ENCODE results near the gene SCAPER.

The SCAPER gene

GRCh38 chr15:76366714-76367113 lies 538.4 kb downstream of the SCAPER start:
- DNase-seq (ENCODE audit: extremely low spot score), result no peak
- TF ChIP-seq PKNOX1 (IDR thresholded peaks at IDR 0.05) (0 out of 2 replicates have a peak, but pooled peaks have one; percentile 17), FOXM1 (IDR thresholded peaks at IDR 0.05; ENCODE audit: borderline replicate concordance) (no peak)
- CTCF ChIA-PET, result no interaction called here
- POLR2A ChIA-PET, result interaction anchor here (1.3 to 2.0 kb wide), 2 partner anchors 20 to 30 kb away, joined by 3 to 4 read pairs; partner anchors contain the start of gene ISL2

GRCh38 chr15:76363251-76363650 lies 541.9 kb downstream of the SCAPER start:
- ChIA-PET CTCF (no interaction called here), POLR2A (no interaction called here)
- no peak for TF ChIP-seq PKNOX1 (IDR thresholded peaks at IDR 0.05)
- no peak for TF ChIP-seq LEF1 (IDR thresholded peaks at IDR 0.05; ENCODE audit: borderline replicate concordance)
- no peak for DNase-seq (ENCODE audit: extremely low spot score)

DNA sequence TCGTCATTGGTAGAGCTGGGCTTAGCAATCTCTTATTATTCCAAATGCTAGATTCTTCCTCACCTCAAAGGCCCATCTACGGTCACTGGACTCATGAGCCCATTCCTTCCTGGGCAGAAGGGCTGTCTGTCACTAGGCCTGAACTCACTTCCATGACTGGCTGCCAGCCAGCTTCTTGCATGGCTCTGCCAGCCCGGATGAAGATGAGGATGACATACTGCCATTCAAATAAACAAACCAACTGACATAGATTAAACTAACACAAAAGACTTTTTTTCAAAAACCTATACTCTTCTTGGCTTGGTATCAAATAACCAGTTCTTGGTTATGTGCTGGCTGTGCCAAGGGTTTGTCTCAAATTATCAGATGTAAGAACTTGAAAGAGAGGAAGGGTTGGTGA lies 544.7 kb downstream of the SCAPER start:
- no peak for DNase-seq (ENCODE audit: extremely low spot score)
- CTCF ChIA-PET, result no interaction called here
- TF ChIP-seq PKNOX1 (IDR thresholded peaks at IDR 0.05), result no peak
- no peak for TF ChIP-seq SUZ12 (IDR thresholded peaks at IDR 0.05)
- TF ChIP-seq ARNT (IDR thresholded peaks at IDR 0.05), result no peak
- TF ChIP-seq ZNF384 (IDR thresholded peaks at IDR 0.05), result no peak
- TF ChIP-seq SP1 (IDR thresholded peaks at IDR 0.05), result no peak
- no peak for TF ChIP-seq HDGF (IDR thresholded peaks at IDR 0.05; ENCODE audit: borderline replicate concordance)
- no peak for TF ChIP-seq BHLHE40 (IDR thresholded peaks at IDR 0.05; ENCODE audit: borderline replicate concordance)
- no peak for TF ChIP-seq FOXA1 (IDR thresholded peaks at IDR 0.05)
- no peak for TF ChIP-seq NFRKB (IDR thresholded peaks at IDR 0.05)
- no peak for TF ChIP-seq LEF1 (IDR thresholded peaks at IDR 0.05; ENCODE audit: borderline replicate concordance)
- TF ChIP-seq FOXM1 (IDR thresholded peaks at IDR 0.05; ENCODE audit: borderline replicate concordance), result no peak
- no peak for TF ChIP-seq ELF4 (IDR thresholded peaks at IDR 0.05)
- TF ChIP-seq L3MBTL2 (conservative IDR thresholded peaks at IDR 0.05), result no peak
- TF ChIP-seq CTBP1 (IDR thresholded peaks at IDR 0.05; ENCODE audit: borderline replicate concordance), result no peak
- no peak for TF ChIP-seq FOXK2 (IDR thresholded peaks at IDR 0.05)
- no peak for TF ChIP-seq TARDBP (IDR thresholded peaks at IDR 0.05)
- POLR2A ChIA-PET, result no interaction called here

GRCh38 chr15:76359152-76359551 lies 546.0 kb downstream of the SCAPER start:
- ChIA-PET CTCF (interaction anchor here (0.9 kb wide), 1 partner anchor 12 kb away, joined by 3 read pairs; no protein-coding TSS in a partner anchor), POLR2A (interaction anchor here (1.0 kb wide), 1 partner anchor 23 kb away, joined by 4 read pairs; the partner anchor contains the start of gene ISL2)
- no peak for DNase-seq (ENCODE audit: extremely low spot score)
- TF ChIP-seq BHLHE40 (IDR thresholded peaks at IDR 0.05; ENCODE audit: borderline replicate concordance), result no peak
- TF ChIP-seq CTBP1 (IDR thresholded peaks at IDR 0.05; ENCODE audit: borderline replicate concordance), result no peak
- TF ChIP-seq NFRKB (IDR thresholded peaks at IDR 0.05), result no peak
- no peak for TF ChIP-seq FOXK2 (IDR thresholded peaks at IDR 0.05)

DNA sequence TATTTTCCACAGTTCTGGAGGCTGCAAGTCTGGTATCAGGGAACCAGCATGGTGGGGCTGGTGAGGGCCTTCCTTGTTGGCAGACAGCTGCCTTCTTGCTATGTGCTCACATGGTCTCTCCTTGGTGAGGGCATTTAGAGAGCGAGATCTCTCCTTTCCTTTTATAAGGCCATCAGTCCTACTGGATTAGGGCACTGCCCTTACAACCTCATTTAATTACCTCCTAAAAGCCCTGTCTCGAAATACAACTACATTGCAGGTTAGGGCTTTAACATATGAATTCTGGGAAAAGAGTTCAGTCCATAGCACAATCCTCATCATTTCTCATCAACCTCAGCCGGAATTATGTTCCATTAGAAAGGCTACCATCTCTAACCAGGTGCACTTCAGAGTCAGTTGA lies 546.7 kb downstream of the SCAPER start:
- no peak for TF ChIP-seq NFRKB (IDR thresholded peaks at IDR 0.05)
- TF ChIP-seq ELF4 (IDR thresholded peaks at IDR 0.05), result no peak
- no peak for TF ChIP-seq ZNF384 (IDR thresholded peaks at IDR 0.05)
- no peak for TF ChIP-seq ARNT (IDR thresholded peaks at IDR 0.05)
- TF ChIP-seq SP1 (IDR thresholded peaks at IDR 0.05), result no peak
- TF ChIP-seq FOXK2 (IDR thresholded peaks at IDR 0.05), result no peak
- TF ChIP-seq TARDBP (IDR thresholded peaks at IDR 0.05), result no peak
- TF ChIP-seq LEF1 (IDR thresholded peaks at IDR 0.05; ENCODE audit: borderline replicate concordance), result no peak
- no peak for TF ChIP-seq SUZ12 (IDR thresholded peaks at IDR 0.05)
- TF ChIP-seq FOXA1 (IDR thresholded peaks at IDR 0.05), result no peak
- TF ChIP-seq L3MBTL2 (conservative IDR thresholded peaks at IDR 0.05), result no peak
- TF ChIP-seq FOXM1 (IDR thresholded peaks at IDR 0.05; ENCODE audit: borderline replicate concordance), result no peak
- ChIA-PET CTCF (no interaction called here), POLR2A (no interaction called here)
- DNase-seq (ENCODE audit: extremely low spot score), result no peak

- POLR2A ChIA-PET, result interaction anchor here (1.1 to 2.2 kb wide), 2 partner anchors 9 to 18 kb away, joined by 4 to 7 read pairs; partner anchors contain the start of gene ISL2
- no peak for DNase-seq (ENCODE audit: extremely low spot score)
- CTCF ChIA-PET, result no interaction called here
- TF ChIP-seq FOXM1 (IDR thresholded peaks at IDR 0.05; ENCODE audit: borderline replicate concordance) (no peak), L3MBTL2 (conservative IDR thresholded peaks at IDR 0.05) (no peak), SUZ12 (IDR thresholded peaks at IDR 0.05) (no peak), FOXK2 (IDR thresholded peaks at IDR 0.05) (no peak)
Measured at GRCh38 chr15:76354823-76355440, 550.2 kb downstream of the SCAPER start.

GRCh38 chr15:76353903-76354302 lies 551.2 kb downstream of the SCAPER start:
- TF ChIP-seq PKNOX1 (IDR thresholded peaks at IDR 0.05) (no peak), ZNF384 (IDR thresholded peaks at IDR 0.05) (no peak), NFRKB (IDR thresholded peaks at IDR 0.05) (no peak), LEF1 (IDR thresholded peaks at IDR 0.05; ENCODE audit: borderline replicate concordance) (no peak), SUZ12 (IDR thresholded peaks at IDR 0.05) (no peak), FOXM1 (IDR thresholded peaks at IDR 0.05; ENCODE audit: borderline replicate concordance) (no peak)
- DNase-seq (ENCODE audit: extremely low spot score), result no peak
- CTCF ChIA-PET, result no interaction called here
- POLR2A ChIA-PET, result interaction anchor here (0.8 to 1.4 kb wide), 2 partner anchors 17 to 641 kb away, joined by 3 to 8 read pairs; partner anchors contain the start of genes CSPG4 and ISL2

Measured in HEK293T (cell line).